Fibroblast of lung (primary cell): ENCODE results near the gene GRM8. TPM values are rescaled to one million over a fixed set of nuclear protein-coding genes. Genes with fewer than 3 reads are reported as not detected.

ENCODE experiments used
- DNase-seq, 2 donors: peaks; one replicate each; pipeline versions ENCODE4 v3.0.0 to v3.0.0-alpha.2; 2010; ENCODE audit warnings: low read depth in 2 of 2
- H2AFZ ChIP-seq: 2 replicates; pipeline ENCODE4 v1.5.1; 2012; ENCODE audit warnings: low read length, control low read depth, inconsistent platforms
- H3K27ac ChIP-seq: 2 replicates; pipeline ENCODE4 v1.5.1; 2011; ENCODE audit warnings: low read length, control low read depth; ENCODE audit not compliant: insufficient read depth
- H3K27me3 ChIP-seq: 2 replicates; pipeline ENCODE4 v1.5.1; 2011; ENCODE audit warnings: mild to moderate bottlenecking, low read length; ENCODE audit not compliant: control insufficient read depth, insufficient read depth
- H3K36me3 ChIP-seq: 2 replicates; pipeline ENCODE4 v1.5.1; 2011; ENCODE audit warnings: low read length; ENCODE audit not compliant: control insufficient read depth, insufficient read depth
- H3K4me1 ChIP-seq: 2 replicates; pipeline ENCODE4 v1.5.1; 2011; ENCODE audit warnings: low read length; ENCODE audit not compliant: control insufficient read depth, insufficient read depth; ENCODE audit errors: extremely low read depth
- H3K4me2 ChIP-seq: 2 replicates; pipeline ENCODE4 v1.5.1; 2011; ENCODE audit warnings: low read length, control low read depth; ENCODE audit not compliant: insufficient read depth; ENCODE audit errors: extremely low read depth
- H3K4me3 ChIP-seq, 4 experiments: fragments of 200-600 bp in 1 of 4; sonication (generic) in 1 of 4; replicated peaks in 1 of 4; 2 replicates each; pipeline ENCODE4 v1.5.1; 2011 to 2016; ENCODE audit warnings: low read length in 4 of 4, low read depth in 3 of 4, mild to moderate bottlenecking in 3 of 4, control low read depth in 2 of 4, inconsistent platforms in 1 of 4, mixed read lengths in 1 of 4; ENCODE audit not compliant: insufficient read depth in 1 of 4; ENCODE audit errors: control extremely low read depth in 1 of 4
- H3K79me2 ChIP-seq: 2 replicates; pipeline ENCODE4 v1.5.1; 2012; ENCODE audit warnings: mild to moderate bottlenecking, low read length, inconsistent platforms; ENCODE audit not compliant: control insufficient read depth, insufficient read depth
- H3K9ac ChIP-seq: 2 replicates; pipeline ENCODE4 v1.5.1; 2011; ENCODE audit warnings: mild to moderate bottlenecking, low read length, control low read depth; ENCODE audit not compliant: insufficient read depth
- H3K9me3 ChIP-seq: 2 replicates; pipeline ENCODE4 v1.5.1; 2012; ENCODE audit warnings: low read depth, low read length; ENCODE audit not compliant: control insufficient read depth, insufficient read depth
- H4K20me1 ChIP-seq: 2 replicates; pipeline ENCODE4 v1.5.1; 2011; ENCODE audit warnings: low read length; ENCODE audit not compliant: control insufficient read depth, insufficient read depth; ENCODE audit errors: extremely low read depth
- EZH2 ChIP-seq: IDR thresholded peaks from 2 replicates; pipeline ENCODE4 v1.5.1; 2012; ENCODE audit warnings: low read length, control low read depth, mild to moderate bottlenecking; ENCODE audit errors: missing control alignments
- polyA plus RNA-seq, 2 donors: library from polyadenylated mRNA; depleted of rRNA in 1 of 2; stranded (reverse) in 1 of 2; unstranded in 1 of 2; fragments of >200 nt; gene quantifications; 2 replicates each; pipeline ENCODE4 v1.2.1, GENCODE V29; 2011 to 2012; ENCODE audit warnings: missing spikeins in 1 of 2
- total RNA-seq: library from RNA; depleted of rRNA; stranded (reverse); fragments of >200 nt; gene quantifications from 2 replicates; pipeline ENCODE4 v1.2.1, GENCODE V29; 2014
- TF ChIP-seq, protein P1 (sequence below), 2 donors: IDR thresholded peaks in 1 of 2; conservative IDR thresholded peaks in 1 of 2; 1 replicate in 1 of 2; 2 replicates in 1 of 2; pipeline ENCODE4 v1.5.1; 2011 to 2012; ENCODE audit warnings: low read length in 2 of 2, control low read depth in 1 of 2, inconsistent platforms in 1 of 2, low read depth in 1 of 2, mild to moderate bottlenecking in 1 of 2

The GRM8 gene
- total and polyA plus RNA-seq, 2 donors (not counting 1 experiment from before 2014, with no cell fraction given) = not detected

DNA sequence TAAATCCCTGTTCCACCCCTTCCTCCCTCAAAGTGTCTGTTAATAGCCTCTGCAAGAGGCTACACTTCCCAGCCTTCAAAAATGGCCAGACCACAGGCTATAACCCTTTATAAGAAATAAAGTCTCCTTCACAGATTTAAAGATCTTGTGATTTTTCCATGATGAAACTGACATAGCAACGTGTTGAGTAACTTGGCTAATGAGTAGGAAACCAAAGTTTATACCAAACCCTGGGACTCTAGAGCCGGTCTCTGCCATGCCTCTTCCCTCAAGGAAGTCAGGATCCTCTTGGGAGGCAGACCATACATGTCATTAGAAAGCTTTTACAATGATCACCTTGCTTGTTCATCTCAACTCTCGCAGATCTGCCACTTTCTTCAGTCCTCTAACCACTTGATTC, 44.4 kb downstream of the GRM8 start:
- no peak overlapping the region for H3K4me2 ChIP-seq
- DNase-seq = no peak
- no peaks in the 10 kb centered on the region for H3K36me3 ChIP-seq
- H3K27ac ChIP-seq = no peak overlapping the region
- no peaks in the 10 kb centered on the region for H3K4me1 ChIP-seq
- H3K79me2 ChIP-seq = no peaks in the 10 kb centered on the region
- H3K9me3 ChIP-seq = no peaks in the 10 kb centered on the region
- H2AFZ ChIP-seq = no peak overlapping the region
- H3K9ac ChIP-seq = no peak overlapping the region
- no peaks in the 10 kb centered on the region for H3K27me3 ChIP-seq
- H3K4me3 ChIP-seq = no peak overlapping the region
- TF ChIP-seq, protein P1, sequence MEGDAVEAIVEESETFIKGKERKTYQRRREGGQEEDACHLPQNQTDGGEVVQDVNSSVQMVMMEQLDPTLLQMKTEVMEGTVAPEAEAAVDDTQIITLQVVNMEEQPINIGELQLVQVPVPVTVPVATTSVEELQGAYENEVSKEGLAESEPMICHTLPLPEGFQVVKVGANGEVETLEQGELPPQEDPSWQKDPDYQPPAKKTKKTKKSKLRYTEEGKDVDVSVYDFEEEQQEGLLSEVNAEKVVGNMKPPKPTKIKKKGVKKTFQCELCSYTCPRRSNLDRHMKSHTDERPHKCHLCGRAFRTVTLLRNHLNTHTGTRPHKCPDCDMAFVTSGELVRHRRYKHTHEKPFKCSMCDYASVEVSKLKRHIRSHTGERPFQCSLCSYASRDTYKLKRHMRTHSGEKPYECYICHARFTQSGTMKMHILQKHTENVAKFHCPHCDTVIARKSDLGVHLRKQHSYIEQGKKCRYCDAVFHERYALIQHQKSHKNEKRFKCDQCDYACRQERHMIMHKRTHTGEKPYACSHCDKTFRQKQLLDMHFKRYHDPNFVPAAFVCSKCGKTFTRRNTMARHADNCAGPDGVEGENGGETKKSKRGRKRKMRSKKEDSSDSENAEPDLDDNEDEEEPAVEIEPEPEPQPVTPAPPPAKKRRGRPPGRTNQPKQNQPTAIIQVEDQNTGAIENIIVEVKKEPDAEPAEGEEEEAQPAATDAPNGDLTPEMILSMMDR (conservative IDR thresholded peaks at IDR 0.05 in 1 of 2, IDR thresholded peaks at IDR 0.05 in 1 of 2; ENCODE audit: low read depth in 1 of 2, low read length in 2 of 2) = no peak
- TF ChIP-seq EZH2 = no peak
- no peaks in the 10 kb centered on the region for H4K20me1 ChIP-seq

DNA sequence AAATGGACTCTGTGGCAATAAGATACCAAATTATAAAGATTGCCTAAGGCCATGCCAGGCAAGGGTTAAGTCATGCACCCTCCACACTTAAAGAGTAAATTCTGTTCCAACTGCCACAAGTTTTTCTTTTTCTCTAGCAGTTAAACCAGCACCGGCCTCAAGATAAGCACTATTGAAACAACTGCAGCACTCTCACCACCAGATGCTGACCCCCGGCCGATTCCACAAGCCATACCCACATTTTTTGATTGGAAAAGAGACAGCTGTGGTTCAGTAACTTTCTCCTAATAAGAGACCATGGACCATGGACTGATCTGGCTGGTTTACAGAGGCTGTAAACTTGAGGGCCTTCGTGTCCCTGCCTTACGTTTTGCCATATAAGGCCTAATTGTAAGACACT, 44.9 kb downstream of the GRM8 start:
- Histone ChIP-seq H3K4me3 (no peak overlapping the region), H3K27me3 (no peaks in the 10 kb centered on the region), H4K20me1 (no peaks in the 10 kb centered on the region), H3K27ac (no peak overlapping the region), H3K79me2 (no peaks in the 10 kb centered on the region), H3K9me3 (no peaks in the 10 kb centered on the region), H3K36me3 (no peaks in the 10 kb centered on the region), H3K4me2 (no peak overlapping the region), H3K9ac (no peak overlapping the region), H3K4me1 (no peaks in the 10 kb centered on the region), H2AFZ (no peak overlapping the region)
- DNase-seq = no peak
- TF ChIP-seq, protein P1 (conservative IDR thresholded peaks at IDR 0.05 in 1 of 2, IDR thresholded peaks at IDR 0.05 in 1 of 2; ENCODE audit: low read depth in 1 of 2, low read length in 2 of 2) = no peak
- TF ChIP-seq EZH2 = no peak

DNA sequence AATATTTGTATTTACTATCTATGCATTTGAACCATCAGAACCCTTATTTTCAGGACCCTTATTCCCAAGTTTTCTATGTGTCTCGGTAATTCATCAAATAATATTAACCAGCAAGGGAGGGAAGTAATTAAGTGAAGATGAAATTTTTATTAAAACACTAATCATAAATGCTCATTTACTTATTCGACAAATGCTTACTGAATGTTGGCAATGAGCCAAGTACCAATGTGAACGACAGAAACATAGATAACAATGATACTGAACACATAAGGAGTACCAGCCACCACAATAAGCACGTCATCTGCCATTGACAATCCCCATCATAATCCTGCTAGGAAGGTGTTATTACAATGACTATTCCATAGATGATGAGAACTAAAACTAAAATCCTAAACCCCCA, 45.5 kb downstream of the GRM8 start:
- Histone ChIP-seq H3K27ac (no peak overlapping the region), H3K9me3 (no peaks in the 10 kb centered on the region), H4K20me1 (no peaks in the 10 kb centered on the region), H3K36me3 (no peaks in the 10 kb centered on the region), H3K79me2 (no peaks in the 10 kb centered on the region), H2AFZ (no peak overlapping the region), H3K4me1 (no peaks in the 10 kb centered on the region), H3K4me2 (no peak overlapping the region), H3K9ac (no peak overlapping the region), H3K4me3 (no peak overlapping the region), H3K27me3 (no peaks in the 10 kb centered on the region)
- no peak for DNase-seq
- TF ChIP-seq EZH2 = no peak
- TF ChIP-seq, protein P1 (conservative IDR thresholded peaks at IDR 0.05 in 1 of 2, IDR thresholded peaks at IDR 0.05 in 1 of 2; ENCODE audit: low read depth in 1 of 2, low read length in 2 of 2) = no peak
